ENCODE measurements around the gene UPF2.

The UPF2 gene

DNA sequence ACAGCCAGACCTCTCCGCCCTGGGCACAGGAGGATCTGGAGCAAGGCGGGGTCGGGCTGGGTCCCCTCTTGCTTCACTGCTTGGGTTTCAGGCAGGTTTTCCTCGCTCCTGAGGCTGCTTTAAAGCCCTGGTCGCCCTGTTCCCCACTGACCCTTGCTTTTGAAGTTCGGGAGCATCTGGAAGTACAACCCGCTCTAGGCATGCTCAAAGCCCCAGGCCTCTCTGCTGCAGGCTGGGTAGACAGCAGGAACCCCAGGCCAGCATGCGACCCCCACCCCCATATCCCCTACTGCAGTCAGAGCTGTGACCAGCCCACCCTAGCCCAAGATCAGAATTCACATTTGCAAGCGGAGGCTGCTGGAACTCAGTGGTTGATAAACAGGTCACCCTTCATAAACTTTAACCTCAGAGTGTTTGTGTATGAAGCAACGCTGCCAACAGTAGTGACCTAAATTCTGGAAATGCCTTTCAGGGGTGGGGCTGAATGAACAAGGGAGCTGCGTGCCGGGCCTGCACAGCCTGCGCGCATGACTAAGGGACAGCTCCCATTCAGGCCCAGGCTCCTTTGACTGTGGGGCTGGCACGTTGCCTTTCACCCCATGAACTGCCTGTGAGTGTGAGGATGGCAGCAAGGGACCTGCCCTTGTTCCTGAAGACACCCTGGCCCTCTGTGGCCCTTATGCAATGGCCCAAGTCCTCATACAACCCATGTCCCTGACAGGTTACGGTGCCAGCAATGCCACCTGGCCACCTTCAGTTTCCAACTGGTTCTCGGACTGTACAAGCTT, 166.9 kb downstream of the UPF2 start:
- no peaks in the 10 kb centered on the region for H3K9me3 ChIP-seq (ENCODE audit: control insufficient read depth, insufficient read depth, low read length)
- H3K4me1 ChIP-seq (ENCODE audit: control insufficient read depth, insufficient read depth, low read length), result peaks cover 21% of the 10 kb centered on the region
- no peaks in the 10 kb centered on the region for H3K36me3 ChIP-seq (ENCODE audit: control insufficient read depth, insufficient read depth, low read length)
- no peak overlapping the region for H3K9ac ChIP-seq (ENCODE audit: low read depth, low read length)
- H3K4me3 ChIP-seq (ENCODE audit: low read depth, low read length), result no peak overlapping the region
- H3K27me3 ChIP-seq (ENCODE audit: control insufficient read depth, insufficient read depth, low read length), result no peaks in the 10 kb centered on the region
- peak overlapping the region; percentile 80 for H3K27ac ChIP-seq (ENCODE audit: low read depth, low read length)

DNA sequence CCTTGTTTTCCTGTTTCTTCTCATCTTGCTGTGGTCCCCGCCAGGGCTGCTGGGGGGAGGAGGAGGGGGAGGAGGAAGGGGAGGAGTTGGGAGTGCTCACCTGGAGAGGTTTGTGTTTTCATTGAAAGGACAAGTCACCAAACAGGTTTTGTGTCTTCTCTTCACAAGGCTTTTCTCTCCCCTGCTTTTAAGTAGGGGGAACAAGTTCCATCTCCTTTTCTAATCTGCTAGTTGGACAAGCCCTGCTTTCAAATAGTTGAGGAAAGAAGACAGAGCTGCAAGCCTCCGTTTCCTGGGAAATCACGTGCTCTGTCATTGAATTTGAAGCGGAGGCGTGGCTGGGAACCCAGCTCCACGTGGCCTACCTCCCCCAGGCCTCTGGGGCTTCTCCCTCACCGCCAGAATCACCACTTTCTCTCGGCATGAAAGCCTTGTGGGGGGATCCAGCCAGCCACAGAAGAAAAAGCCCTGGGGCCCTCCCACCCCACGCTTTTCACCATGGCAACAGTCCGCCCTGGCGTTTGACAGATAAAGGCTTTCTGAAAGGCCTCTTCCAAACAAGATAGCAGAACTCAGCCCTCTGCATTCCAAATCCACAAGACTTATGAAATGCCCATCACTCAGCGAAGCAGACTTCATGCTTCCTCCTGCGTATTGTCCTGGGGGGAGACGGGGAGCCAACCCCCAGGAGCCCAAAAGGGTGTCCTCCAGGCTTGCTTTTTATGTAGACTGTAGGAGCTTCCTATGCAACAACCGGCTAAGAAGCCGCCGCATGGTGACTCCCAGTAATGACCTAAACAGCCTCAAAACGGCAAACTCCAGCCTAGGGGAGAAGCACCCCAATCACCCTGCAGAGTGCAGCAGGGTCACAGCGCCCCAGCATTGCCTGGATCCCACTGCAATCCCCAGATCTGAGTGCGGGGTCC, 167.8 kb downstream of the UPF2 start:
- Histone ChIP-seq H3K9me3 (ENCODE audit: control insufficient read depth, insufficient read depth, low read length) (no peaks in the 10 kb centered on the region), H3K27me3 (ENCODE audit: control insufficient read depth, insufficient read depth, low read length) (no peaks in the 10 kb centered on the region), H3K36me3 (ENCODE audit: control insufficient read depth, insufficient read depth, low read length) (no peaks in the 10 kb centered on the region), H3K27ac (ENCODE audit: low read depth, low read length) (peak overlapping the region; percentile 80), H3K4me3 (ENCODE audit: low read depth, low read length) (peak overlapping the region; percentile 46), H3K4me1 (ENCODE audit: control insufficient read depth, insufficient read depth, low read length) (peaks cover 21% of the 10 kb centered on the region), H3K9ac (ENCODE audit: low read depth, low read length) (peak overlapping the region; percentile 39; the same call in 1 of the 2 replicates)

DNA sequence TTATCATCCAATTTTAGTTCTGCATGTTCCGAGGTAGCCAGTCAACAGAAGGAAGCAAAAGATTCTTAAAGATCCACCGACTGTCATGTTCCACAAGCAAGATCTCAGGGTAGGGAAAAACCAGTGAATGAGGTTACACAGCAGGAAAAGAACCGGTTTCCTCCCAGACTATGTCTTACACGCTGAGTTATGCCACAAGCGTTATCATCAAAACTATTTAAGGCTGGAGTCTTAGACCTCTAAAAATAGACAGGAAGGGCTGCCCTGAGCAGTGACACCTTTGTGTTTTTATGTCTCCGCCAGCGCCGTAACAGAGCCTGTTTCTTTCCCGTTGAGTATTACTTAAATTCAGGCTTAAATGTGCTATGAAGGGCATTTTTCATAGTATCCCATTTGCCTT, 171.1 kb downstream of the UPF2 start:
- Histone ChIP-seq H3K9me3 (ENCODE audit: control insufficient read depth, insufficient read depth, low read length) (no peaks in the 10 kb centered on the region), H3K4me1 (ENCODE audit: control insufficient read depth, insufficient read depth, low read length) (peaks cover 21% of the 10 kb centered on the region), H3K27me3 (ENCODE audit: control insufficient read depth, insufficient read depth, low read length) (no peaks in the 10 kb centered on the region), H3K36me3 (ENCODE audit: control insufficient read depth, insufficient read depth, low read length) (no peaks in the 10 kb centered on the region), H3K9ac (ENCODE audit: low read depth, low read length) (no peak overlapping the region), H3K27ac (ENCODE audit: low read depth, low read length) (no peak overlapping the region), H3K4me3 (ENCODE audit: low read depth, low read length) (no peak overlapping the region)

DNA sequence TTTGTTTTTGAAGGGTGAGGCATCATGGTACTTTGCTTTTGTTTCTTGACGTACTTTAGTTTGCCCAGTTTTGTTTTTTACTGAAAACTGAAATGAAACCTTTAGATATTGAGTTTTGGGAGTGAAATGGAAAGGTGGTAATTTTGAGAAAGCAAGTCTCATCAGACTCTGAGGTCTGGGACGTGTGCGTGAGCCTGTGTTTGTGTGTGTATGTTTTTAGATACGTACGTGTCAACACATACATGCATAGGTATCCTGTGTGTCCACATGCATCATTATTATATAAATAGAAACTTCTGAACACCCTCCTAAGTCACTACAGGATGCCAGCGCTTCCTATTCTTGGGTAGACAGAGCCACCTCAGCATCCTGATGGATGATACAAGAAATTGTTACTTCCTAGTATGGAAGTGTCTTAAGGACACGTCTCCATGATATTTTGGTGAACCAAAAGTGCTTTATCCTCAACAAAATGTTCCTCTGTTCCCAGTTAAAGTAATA, 171.7 kb downstream of the UPF2 start:
- no peak overlapping the region for H3K9ac ChIP-seq (ENCODE audit: low read depth, low read length)
- no peaks in the 10 kb centered on the region for H3K36me3 ChIP-seq (ENCODE audit: control insufficient read depth, insufficient read depth, low read length)
- no peak overlapping the region for H3K27ac ChIP-seq (ENCODE audit: low read depth, low read length)
- no peaks in the 10 kb centered on the region for H3K27me3 ChIP-seq (ENCODE audit: control insufficient read depth, insufficient read depth, low read length)
- H3K9me3 ChIP-seq (ENCODE audit: control insufficient read depth, insufficient read depth, low read length), result no peaks in the 10 kb centered on the region
- peaks cover 17% of the 10 kb centered on the region for H3K4me1 ChIP-seq (ENCODE audit: control insufficient read depth, insufficient read depth, low read length)
- H3K4me3 ChIP-seq (ENCODE audit: low read depth, low read length), result no peak overlapping the region

DNA sequence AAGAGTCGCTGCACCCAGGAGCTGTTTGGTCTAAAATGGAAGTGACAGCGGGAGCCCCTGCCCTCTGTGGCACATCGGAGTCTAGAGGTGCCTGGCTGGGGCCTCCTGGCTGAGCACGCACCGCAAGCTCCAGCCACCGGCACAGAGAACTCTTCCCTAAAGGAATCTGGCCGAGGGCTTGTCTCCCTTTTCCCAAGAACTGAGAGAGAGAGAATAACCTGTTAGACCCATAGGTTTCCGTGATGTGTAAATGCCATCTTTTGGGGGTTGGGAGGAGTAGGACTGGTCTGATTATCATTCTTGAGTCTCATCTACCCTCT, 172.2 kb downstream of the UPF2 start:
- Histone ChIP-seq H3K4me1 (ENCODE audit: control insufficient read depth, insufficient read depth, low read length) (peaks cover 12% of the 10 kb centered on the region), H3K27me3 (ENCODE audit: control insufficient read depth, insufficient read depth, low read length) (no peaks in the 10 kb centered on the region), H3K27ac (ENCODE audit: low read depth, low read length) (no peak overlapping the region), H3K4me3 (ENCODE audit: low read depth, low read length) (no peak overlapping the region), H3K36me3 (ENCODE audit: control insufficient read depth, insufficient read depth, low read length) (no peaks in the 10 kb centered on the region), H3K9ac (ENCODE audit: low read depth, low read length) (no peak overlapping the region), H3K9me3 (ENCODE audit: control insufficient read depth, insufficient read depth, low read length) (no peaks in the 10 kb centered on the region)
